Type B pancreatic cell (in vitro differentiated cells): Measurements from ENCODE around the gene RICTOR. TPM values are rescaled to one million over a fixed set of nuclear protein-coding genes. Genes with fewer than 3 reads are reported as not detected.

ENCODE experiments used
- DNase-seq: peaks from one replicate; pipeline ENCODE4 v3.0.0; 2021; ENCODE audit warnings: mixed read lengths; ENCODE audit not compliant: unreplicated experiment; ENCODE audit errors: extremely low spot score
- H3K27ac Mint-ChIP-seq: 2 replicates; pipeline ENCODE4 v1.8.0; 2021; ENCODE audit warnings: mild to moderate bottlenecking, mixed read lengths
- H3K27me3 Mint-ChIP-seq: 2 replicates; pipeline ENCODE4 v1.8.0; 2021; ENCODE audit warnings: mixed read lengths
- H3K36me3 Mint-ChIP-seq: 2 replicates; pipeline ENCODE4 v1.8.0; 2021; ENCODE audit warnings: mixed read lengths
- H3K4me1 Mint-ChIP-seq: one replicate; pipeline ENCODE4 v1.8.0; 2021; ENCODE audit warnings: mixed read lengths; ENCODE audit not compliant: unreplicated experiment
- H3K4me3 Mint-ChIP-seq: 2 replicates; pipeline ENCODE4 v1.8.0; 2021; ENCODE audit warnings: mild to moderate bottlenecking, mixed read lengths
- H3K9me3 Mint-ChIP-seq: 2 replicates; pipeline ENCODE4 v1.8.0; 2021; ENCODE audit warnings: mixed read lengths
- total RNA-seq: library from RNA; stranded (reverse); gene quantifications from 2 replicates; pipeline ENCODE4 v1.2.1, GENCODE V29; 2021; ENCODE audit warnings: low replicate concordance
- TF ChIP-seq, protein P1 (sequence below): fragments of 200-600 bp; sonication (generic); conservative IDR thresholded peaks from 2 replicates; pipeline ENCODE4 v1.5.0; 2021; ENCODE audit warnings: antibody characterized with exemption, mild to moderate bottlenecking

RICTOR gene
- total RNA-seq, 1 donor from 2014 or later: 31.8 TPM

DNA sequence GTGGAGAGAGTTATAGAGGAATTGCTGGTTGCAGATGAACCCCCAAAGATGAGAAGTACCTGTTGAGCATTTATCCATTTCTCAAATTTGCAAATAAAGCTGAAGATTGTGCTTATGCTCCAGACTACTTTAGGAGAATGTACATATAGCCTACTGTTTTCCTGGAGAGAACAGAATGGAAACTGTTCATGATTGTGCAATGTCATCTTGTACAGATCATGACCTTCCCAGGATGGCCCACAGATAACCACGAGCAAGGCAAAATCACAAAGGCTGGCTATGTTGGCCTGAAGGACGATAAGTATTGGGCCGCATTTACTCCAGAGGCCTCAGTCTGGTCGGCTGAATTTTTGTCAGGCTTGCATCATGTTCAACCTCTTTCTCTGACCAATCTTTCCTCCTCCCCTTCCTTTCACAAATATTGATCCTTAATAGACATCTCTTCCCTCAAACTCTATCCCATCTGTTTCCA, 28.5 kb upstream of the RICTOR start:
- no peaks in the 10 kb centered on the region for H3K4me1 Mint-ChIP-seq
- no peaks in the 10 kb centered on the region for H3K9me3 Mint-ChIP-seq
- no peak overlapping the region for H3K4me3 Mint-ChIP-seq
- no peak for DNase-seq
- H3K36me3 Mint-ChIP-seq: no peaks in the 10 kb centered on the region
- TF ChIP-seq, protein P1, sequence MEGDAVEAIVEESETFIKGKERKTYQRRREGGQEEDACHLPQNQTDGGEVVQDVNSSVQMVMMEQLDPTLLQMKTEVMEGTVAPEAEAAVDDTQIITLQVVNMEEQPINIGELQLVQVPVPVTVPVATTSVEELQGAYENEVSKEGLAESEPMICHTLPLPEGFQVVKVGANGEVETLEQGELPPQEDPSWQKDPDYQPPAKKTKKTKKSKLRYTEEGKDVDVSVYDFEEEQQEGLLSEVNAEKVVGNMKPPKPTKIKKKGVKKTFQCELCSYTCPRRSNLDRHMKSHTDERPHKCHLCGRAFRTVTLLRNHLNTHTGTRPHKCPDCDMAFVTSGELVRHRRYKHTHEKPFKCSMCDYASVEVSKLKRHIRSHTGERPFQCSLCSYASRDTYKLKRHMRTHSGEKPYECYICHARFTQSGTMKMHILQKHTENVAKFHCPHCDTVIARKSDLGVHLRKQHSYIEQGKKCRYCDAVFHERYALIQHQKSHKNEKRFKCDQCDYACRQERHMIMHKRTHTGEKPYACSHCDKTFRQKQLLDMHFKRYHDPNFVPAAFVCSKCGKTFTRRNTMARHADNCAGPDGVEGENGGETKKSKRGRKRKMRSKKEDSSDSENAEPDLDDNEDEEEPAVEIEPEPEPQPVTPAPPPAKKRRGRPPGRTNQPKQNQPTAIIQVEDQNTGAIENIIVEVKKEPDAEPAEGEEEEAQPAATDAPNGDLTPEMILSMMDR: no peak
- no peaks in the 10 kb centered on the region for H3K27me3 Mint-ChIP-seq
- no peak overlapping the region for H3K27ac Mint-ChIP-seq

- Mint-ChIP-seq H3K27ac (peak overlapping the region; percentile 33), H3K4me3 (no peak overlapping the region), H3K9me3 (no peaks in the 10 kb centered on the region), H3K27me3 (no peaks in the 10 kb centered on the region), H3K36me3 (no peaks in the 10 kb centered on the region), H3K4me1 (no peaks in the 10 kb centered on the region)
- TF ChIP-seq, protein P1: no peak
- no peak for DNase-seq
Measured at GRCh38 chr5:39100851-39101396, 26.7 kb upstream of the RICTOR start.

- DNase-seq: no peak
- Mint-ChIP-seq H3K4me1 (no peaks in the 10 kb centered on the region), H3K9me3 (no peaks in the 10 kb centered on the region), H3K4me3 (no peak overlapping the region), H3K27ac (peak overlapping the region; percentile 33), H3K36me3 (no peaks in the 10 kb centered on the region), H3K27me3 (no peaks in the 10 kb centered on the region)
- TF ChIP-seq, protein P1: no peak
Measured at GRCh38 chr5:39100301-39100850, 26.2 kb upstream of the RICTOR start.

DNA sequence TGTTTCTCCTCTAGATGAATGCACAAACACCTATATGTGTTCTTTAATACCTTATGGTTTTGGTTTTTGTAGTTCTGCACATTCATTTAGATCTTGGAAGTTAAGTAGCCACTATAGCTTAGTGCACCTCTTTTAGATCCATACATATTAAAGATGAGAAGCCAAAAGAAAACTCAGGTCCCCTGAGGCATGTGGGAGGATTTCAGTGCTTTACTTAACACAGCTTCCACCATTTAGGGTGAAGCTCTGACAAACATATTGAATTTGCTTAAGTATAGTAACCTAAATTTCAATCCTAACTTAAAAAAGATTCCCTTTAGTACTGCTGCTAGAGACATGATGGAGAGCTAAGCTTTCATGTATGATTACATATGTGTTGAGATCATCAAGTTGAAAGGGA, 25.6 kb upstream of the RICTOR start:
- no peaks in the 10 kb centered on the region for H3K27me3 Mint-ChIP-seq
- no peaks in the 10 kb centered on the region for H3K9me3 Mint-ChIP-seq
- H3K4me1 Mint-ChIP-seq: no peaks in the 10 kb centered on the region
- no peak for DNase-seq
- H3K36me3 Mint-ChIP-seq: no peaks in the 10 kb centered on the region
- H3K4me3 Mint-ChIP-seq: no peak overlapping the region
- H3K27ac Mint-ChIP-seq: no peak overlapping the region
- TF ChIP-seq, protein P1: no peak

DNA sequence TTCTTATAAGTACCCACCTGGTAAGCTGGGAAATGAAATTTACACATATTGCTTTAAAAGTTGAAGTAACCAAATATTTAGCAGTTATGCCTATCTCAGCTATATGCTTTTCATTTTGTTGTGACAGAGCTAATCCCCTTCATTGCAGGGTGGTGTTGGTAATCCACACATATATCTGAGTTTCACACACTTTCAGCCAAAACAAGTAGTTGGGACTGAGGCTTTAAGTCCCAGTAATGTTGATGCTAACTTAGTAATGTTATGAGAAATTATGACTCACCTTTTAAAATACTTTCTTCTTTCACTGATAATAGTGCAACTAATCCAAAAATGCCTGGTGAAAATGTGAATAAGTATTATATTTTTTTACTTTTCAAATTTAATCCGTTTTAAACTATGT, 19.2 kb upstream of the RICTOR start:
- Mint-ChIP-seq H3K4me3 (no peak overlapping the region), H3K36me3 (no peaks in the 10 kb centered on the region), H3K27me3 (peaks cover 6% of the 10 kb centered on the region), H3K4me1 (peaks cover 7% of the 10 kb centered on the region), H3K9me3 (no peaks in the 10 kb centered on the region), H3K27ac (no peak overlapping the region)
- DNase-seq: no peak
- TF ChIP-seq, protein P1: no peak
